ENCODE data around the gene UCP2. TPM values are rescaled to one million over a fixed set of nuclear protein-coding genes. Genes with fewer than 3 reads are reported as not detected.

The UCP2 gene
- total RNA-seq, 4 donors from 2014 or later: 16.8 to 284 (median 56.7) TPM

- H3K4me1 ChIP-seq: no peaks in the 10 kb centered on the region
- ATAC-seq (no peak), DNase-seq (no peak)
- H3K4me3 ChIP-seq: no peak overlapping the region
- intact Hi-C loops (cut with DNase I; ENCODE audit: low total_unique reads): no loop called here
- H3K36me3 ChIP-seq: peaks cover 0 to 30% of the 10 kb centered on the region in 2 donors
- no peaks in the 10 kb centered on the region for H3K27me3 ChIP-seq
- in situ Hi-C loops (cut with MboI; ENCODE audit: low sequenced_read_pairs in 4 of 4): loop anchor here in 1 of 4 donors (5.0 kb wide), 1 partner anchor 115 kb away; no protein-coding TSS in a partner anchor
- TF ChIP-seq CTCF (IDR thresholded peaks at IDR 0.05 in 4 of 5, conservative IDR thresholded peaks at IDR 0.05 in 1 of 5) (no peak), POLR2A (IDR thresholded peaks at IDR 0.05) (no peak)
- H3K9me3 ChIP-seq: no peaks in the 10 kb centered on the region
- no peak overlapping the region for H3K27ac ChIP-seq
Measured at GRCh38 chr11:73972187-73972586, 10.5 kb downstream of the UCP2 start.

- Histone ChIP-seq H3K27ac (no peak overlapping the region), H3K4me1 (no peaks in the 10 kb centered on the region), H3K27me3 (no peaks in the 10 kb centered on the region), H3K9me3 (no peaks in the 10 kb centered on the region), H3K36me3 (peaks cover 0 to 21% of the 10 kb centered on the region in 2 donors), H3K4me3 (no peak overlapping the region)
- ATAC-seq (no peak), DNase-seq (no peak)
- intact Hi-C loops (cut with DNase I; ENCODE audit: low total_unique reads): no loop called here
- TF ChIP-seq CTCF (IDR thresholded peaks at IDR 0.05 in 4 of 5, conservative IDR thresholded peaks at IDR 0.05 in 1 of 5) (no peak), POLR2A (IDR thresholded peaks at IDR 0.05) (no peak)
- in situ Hi-C loops (cut with MboI; ENCODE audit: low sequenced_read_pairs in 4 of 4): loop anchor here in 1 of 4 donors (5.0 kb wide), 1 partner anchor 116 kb away; no protein-coding TSS in a partner anchor
Measured at GRCh38 chr11:73971175-73971719, 11.4 kb downstream of the UCP2 start.

- Histone ChIP-seq H3K4me3 (no peak overlapping the region), H3K9me3 (no peaks in the 10 kb centered on the region), H3K36me3 (peaks cover 0 to 10% of the 10 kb centered on the region in 2 donors), H3K4me1 (no peaks in the 10 kb centered on the region), H3K27ac (no peak overlapping the region), H3K27me3 (no peaks in the 10 kb centered on the region)
- no peak for DNase-seq
- in situ Hi-C loops (cut with MboI; ENCODE audit: low sequenced_read_pairs in 4 of 4): loop anchor here (5.0 to 10.0 kb wide), 3 partner anchors 115 to 122 kb away; no protein-coding TSS in a partner anchor
- ATAC-seq: no peak
- TF ChIP-seq POLR2A (IDR thresholded peaks at IDR 0.05) (no peak), CTCF (IDR thresholded peaks at IDR 0.05 in 4 of 5, conservative IDR thresholded peaks at IDR 0.05 in 1 of 5) (no peak)
- intact Hi-C loops (cut with DNase I; ENCODE audit: low total_unique reads): loop anchor here (10.0 kb wide), 2 partner anchors 255 to 625 kb away; partner anchors contain the start of gene POLD3
Measured at GRCh38 chr11:73969991-73970800, 12.4 kb downstream of the UCP2 start.

- H3K4me1 ChIP-seq: peaks cover 6 to 8% of the 10 kb centered on the region in 2 donors
- intact Hi-C loops (cut with DNase I; ENCODE audit: low total_unique reads): loop anchor here (10.0 kb wide), 2 partner anchors 256 to 626 kb away; partner anchors contain the start of gene POLD3
- no peak for ATAC-seq
- H3K27me3 ChIP-seq: no peaks in the 10 kb centered on the region
- no peak overlapping the region for H3K4me3 ChIP-seq
- DNase-seq: no peak
- no peaks in the 10 kb centered on the region for H3K36me3 ChIP-seq
- in situ Hi-C loops (cut with MboI; ENCODE audit: low sequenced_read_pairs in 4 of 4): loop anchor here in 3 of 4 donors (5.0 to 10.0 kb wide), 2 partner anchors 116 to 123 kb away; no protein-coding TSS in a partner anchor
- no peak overlapping the region for H3K27ac ChIP-seq
- no peaks in the 10 kb centered on the region for H3K9me3 ChIP-seq
- TF ChIP-seq POLR2A (IDR thresholded peaks at IDR 0.05) (no peak), CTCF (IDR thresholded peaks at IDR 0.05 in 4 of 5, conservative IDR thresholded peaks at IDR 0.05 in 1 of 5) (no peak)
Measured at GRCh38 chr11:73969091-73969490, 13.6 kb downstream of the UCP2 start.
